Measurements from ENCODE around the gene CABLES1.
"Not testable (repeated sequence)": the region's sequence is repeated elsewhere in the genome, so short reads cannot be mapped to it uniquely, and the experiment has no call there.

The CABLES1 gene

GRCh38 chr18:23272498-23273232 lies 137.4 kb downstream of the CABLES1 start:
- no peak for DNase-seq

- DNase-seq, result no peak
Measured at GRCh38 chr18:23273443-23273966, 138.2 kb downstream of the CABLES1 start.

- DNase-seq, result no peak
Measured at GRCh38 chr18:23274638-23275482, 139.6 kb downstream of the CABLES1 start.

- DNase-seq, result no peak
Measured at GRCh38 chr18:23276451-23276850, 141.2 kb downstream of the CABLES1 start.

- DNase-seq, result no peak
Measured at GRCh38 chr18:23277399-23277798, 142.1 kb downstream of the CABLES1 start.

GRCh38 chr18:23279931-23280330 lies 144.6 kb downstream of the CABLES1 start:
- DNase-seq, result no peak

- no peak for DNase-seq
Measured at GRCh38 chr18:23280844-23281243, 145.6 kb downstream of the CABLES1 start.

GRCh38 chr18:23281626-23282436 lies 146.5 kb downstream of the CABLES1 start:
- DNase-seq, result no peak

GRCh38 chr18:23282437-23282781 lies 147.1 kb downstream of the CABLES1 start:
- no peak for DNase-seq

- DNase-seq, result no peak
Measured at GRCh38 chr18:23283916-23284430, 148.7 kb downstream of the CABLES1 start.

- DNase-seq, result no peak
Measured at GRCh38 chr18:23284629-23285028, 149.3 kb downstream of the CABLES1 start.

- DNase-seq, result not testable (repeated sequence)
Measured at GRCh38 chr18:23285581-23285980, 150.3 kb downstream of the CABLES1 start.

GRCh38 chr18:23291456-23292205 lies 156.3 kb downstream of the CABLES1 start:
- DNase-seq, result no peak

- DNase-seq, result no peak
Measured at GRCh38 chr18:23300231-23300805, 165.0 kb downstream of the CABLES1 start.

- DNase-seq, result no peak
Measured at GRCh38 chr18:23301972-23302371, 166.7 kb downstream of the CABLES1 start.

- DNase-seq, result no peak
Measured at GRCh38 chr18:23302511-23302850, 167.2 kb downstream of the CABLES1 start.

- DNase-seq, result no peak
Measured at GRCh38 chr18:23302851-23303527, 167.7 kb downstream of the CABLES1 start.

- peak; percentile 41 to 44 for DNase-seq
Measured at GRCh38 chr18:23306822-23307221, 171.5 kb downstream of the CABLES1 start.

- DNase-seq, result peak in 1 of 2 donors; percentile 10
Measured at GRCh38 chr18:23307567-23308295, 172.4 kb downstream of the CABLES1 start.

All from CD4-positive, alpha-beta T cell treated with Interleukin-4 for 1 hour (primary cell).